Uterus (tissue), 2 donors: ENCODE data around the gene FBXO21.
"Not testable (repeated sequence)": the region's sequence is repeated elsewhere in the genome, so short reads cannot be mapped to it uniquely, and the experiment has no call there.

Experiments used
- POLR2A ChIP-seq, 2 donors: fragments of 450-650 bp; IDR thresholded peaks; one replicate each; pipeline ENCODE4 v1.6.1; 2016; ENCODE audit warnings: antibody characterized with exemption in 2 of 2, mild to moderate bottlenecking in 1 of 2, moderate library complexity in 1 of 2
- TF ChIP-seq, protein P1 (sequence below), 4 experiments: fragments of 200-600 bp in 2 of 4; fragments of 450-650 bp in 2 of 4; sonication (generic) in 2 of 4; IDR thresholded peaks; one replicate each; pipeline ENCODE4 v1.5.1; 2016 to 2019; ENCODE audit warnings: antibody characterized with exemption in 4 of 4, mild to moderate bottlenecking in 2 of 4, moderate library complexity in 1 of 4

DNA sequence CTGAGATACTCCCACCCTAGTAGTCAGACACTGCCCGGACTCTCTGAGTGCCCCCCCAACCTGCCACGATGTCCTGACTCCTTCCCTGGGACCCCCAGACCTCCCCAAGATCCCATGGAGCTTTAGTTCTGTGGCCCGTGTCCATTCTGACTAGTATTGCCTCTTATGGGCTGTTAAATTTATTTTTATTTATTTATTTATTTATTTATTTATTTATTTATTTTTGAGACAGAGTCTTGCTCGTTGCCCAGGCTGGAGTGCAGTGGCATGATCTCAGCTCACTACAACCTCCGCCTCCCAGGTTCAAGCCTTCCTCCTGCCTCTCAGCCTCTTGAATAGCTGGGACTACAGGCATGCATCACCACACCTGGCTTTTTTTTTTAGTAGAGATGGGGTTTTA is 30.7 kb upstream of the FBXO21 start:
- TF ChIP-seq, protein P1, sequence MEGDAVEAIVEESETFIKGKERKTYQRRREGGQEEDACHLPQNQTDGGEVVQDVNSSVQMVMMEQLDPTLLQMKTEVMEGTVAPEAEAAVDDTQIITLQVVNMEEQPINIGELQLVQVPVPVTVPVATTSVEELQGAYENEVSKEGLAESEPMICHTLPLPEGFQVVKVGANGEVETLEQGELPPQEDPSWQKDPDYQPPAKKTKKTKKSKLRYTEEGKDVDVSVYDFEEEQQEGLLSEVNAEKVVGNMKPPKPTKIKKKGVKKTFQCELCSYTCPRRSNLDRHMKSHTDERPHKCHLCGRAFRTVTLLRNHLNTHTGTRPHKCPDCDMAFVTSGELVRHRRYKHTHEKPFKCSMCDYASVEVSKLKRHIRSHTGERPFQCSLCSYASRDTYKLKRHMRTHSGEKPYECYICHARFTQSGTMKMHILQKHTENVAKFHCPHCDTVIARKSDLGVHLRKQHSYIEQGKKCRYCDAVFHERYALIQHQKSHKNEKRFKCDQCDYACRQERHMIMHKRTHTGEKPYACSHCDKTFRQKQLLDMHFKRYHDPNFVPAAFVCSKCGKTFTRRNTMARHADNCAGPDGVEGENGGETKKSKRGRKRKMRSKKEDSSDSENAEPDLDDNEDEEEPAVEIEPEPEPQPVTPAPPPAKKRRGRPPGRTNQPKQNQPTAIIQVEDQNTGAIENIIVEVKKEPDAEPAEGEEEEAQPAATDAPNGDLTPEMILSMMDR (IDR thresholded peaks at IDR 0.05) = not testable (repeated sequence)
- not testable (repeated sequence) for TF ChIP-seq POLR2A (IDR thresholded peaks at IDR 0.05)
